Measurements from ENCODE around the gene ATP10B.

ATP10B gene

DNA sequence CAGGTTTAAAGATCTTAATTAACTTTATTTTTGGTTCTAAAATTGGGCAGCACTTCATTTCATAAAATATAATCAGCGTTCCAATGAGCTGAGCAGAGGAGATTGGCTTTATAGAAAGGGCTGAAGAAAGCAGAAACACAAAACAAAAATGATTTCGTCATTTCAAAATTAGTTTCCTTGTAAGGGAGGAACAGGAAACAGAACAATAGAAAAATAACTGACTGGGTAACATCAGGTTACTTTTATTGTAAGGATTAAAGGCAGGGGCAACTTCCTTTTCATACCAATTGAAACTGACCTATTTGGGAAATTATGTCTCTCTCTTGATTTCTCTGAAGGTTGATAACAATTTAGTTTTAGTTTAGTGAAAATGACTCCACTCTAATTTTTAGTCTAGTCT, 157.1 kb downstream of the ATP10B start:
- DNase-seq (ENCODE audit: extremely low read depth in 1 of 2, low read depth in 1 of 2) = no peak

DNA sequence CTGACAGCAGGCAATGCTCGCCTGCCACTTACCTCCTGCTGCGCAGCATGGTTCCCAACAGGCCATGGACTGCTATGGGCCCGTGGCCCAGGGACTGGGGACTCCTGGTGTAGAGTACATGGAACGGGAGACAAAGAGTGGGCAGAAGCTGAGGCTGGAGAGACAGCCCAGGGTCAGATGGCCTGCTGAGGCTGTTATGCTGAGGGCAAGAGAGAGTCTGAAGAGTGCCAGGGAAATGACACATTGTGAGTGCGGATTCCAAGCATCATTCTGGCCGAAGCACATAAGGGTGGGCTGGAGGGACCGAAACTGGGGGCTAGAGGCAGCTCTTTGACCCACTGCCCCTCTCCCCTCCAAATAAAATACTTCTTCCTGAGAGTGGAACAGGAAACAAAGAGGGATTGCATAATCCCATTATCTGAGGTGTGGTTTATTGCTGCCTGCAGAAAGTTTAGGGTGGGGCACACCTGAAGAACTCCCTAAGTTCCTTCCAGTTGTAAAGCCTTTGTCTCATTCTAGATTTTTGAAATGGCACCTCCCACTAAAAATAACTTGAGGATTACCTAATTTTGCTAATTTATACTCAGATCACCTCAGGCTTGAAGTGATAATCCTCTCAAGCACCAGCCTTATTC, 158.1 kb downstream of the ATP10B start:
- no peak for DNase-seq (ENCODE audit: extremely low read depth in 1 of 2, low read depth in 1 of 2)

DNA sequence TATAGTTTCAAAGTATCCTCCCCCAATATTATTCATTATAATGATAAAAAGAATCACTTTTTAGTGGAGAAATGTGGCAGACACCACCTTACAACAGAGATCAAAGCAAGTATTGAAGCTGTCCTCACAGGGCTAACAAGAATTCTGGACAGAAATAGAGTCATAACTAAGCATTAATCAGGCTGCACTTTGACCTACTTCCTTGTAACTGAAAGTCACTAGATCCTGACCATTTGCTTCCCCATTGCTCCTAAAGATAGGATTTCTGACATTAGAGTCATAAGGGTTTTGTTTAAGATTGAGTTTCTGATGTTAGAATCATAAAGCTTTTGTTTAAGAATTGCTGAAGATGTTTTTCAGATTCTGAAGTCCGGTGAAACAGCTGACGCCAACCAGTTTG, 159.7 kb downstream of the ATP10B start:
- DNase-seq (ENCODE audit: extremely low read depth in 1 of 2, low read depth in 1 of 2) = no peak

DNA sequence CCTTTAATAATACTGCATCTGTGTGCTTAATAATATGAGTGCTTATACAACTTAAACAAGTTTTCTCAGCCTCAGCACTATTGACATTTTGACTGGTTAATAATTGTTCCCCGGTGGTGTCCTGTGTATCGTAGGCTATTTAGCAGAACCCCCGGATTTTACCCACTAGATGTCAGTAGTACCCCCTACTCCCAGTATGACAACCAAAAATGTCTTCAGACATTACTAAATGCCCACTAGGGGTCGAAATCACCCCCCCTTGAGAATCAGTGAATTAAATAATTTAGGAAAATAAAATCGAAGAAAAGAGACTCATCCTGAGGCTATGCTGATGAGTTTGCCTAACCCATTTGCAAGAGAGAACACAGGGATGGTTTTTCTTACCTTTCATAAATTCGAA, 166.3 kb downstream of the ATP10B start:
- DNase-seq (ENCODE audit: extremely low read depth in 1 of 2, low read depth in 1 of 2) = no peak

DNA sequence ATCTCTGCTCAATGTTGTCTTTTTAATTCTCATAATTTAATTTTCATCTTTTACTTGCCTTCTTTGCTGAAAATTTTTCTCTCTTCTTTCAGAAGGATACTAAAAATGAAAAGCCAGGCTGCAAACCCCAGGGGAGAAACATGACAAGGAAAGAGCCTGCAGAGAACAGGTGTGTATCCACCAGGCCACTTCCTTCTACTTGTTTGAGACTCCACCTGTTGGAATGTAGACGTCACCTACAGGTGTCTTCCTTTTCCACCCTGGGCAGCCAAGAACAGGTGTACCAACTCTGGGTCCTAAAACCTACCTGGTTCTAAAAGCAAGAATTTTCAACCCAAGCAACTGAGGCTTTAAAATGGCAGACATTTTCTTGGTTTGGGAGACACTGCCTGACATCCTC, 166.8 kb downstream of the ATP10B start:
- DNase-seq (ENCODE audit: extremely low read depth in 1 of 2, low read depth in 1 of 2) = no peak

DNA sequence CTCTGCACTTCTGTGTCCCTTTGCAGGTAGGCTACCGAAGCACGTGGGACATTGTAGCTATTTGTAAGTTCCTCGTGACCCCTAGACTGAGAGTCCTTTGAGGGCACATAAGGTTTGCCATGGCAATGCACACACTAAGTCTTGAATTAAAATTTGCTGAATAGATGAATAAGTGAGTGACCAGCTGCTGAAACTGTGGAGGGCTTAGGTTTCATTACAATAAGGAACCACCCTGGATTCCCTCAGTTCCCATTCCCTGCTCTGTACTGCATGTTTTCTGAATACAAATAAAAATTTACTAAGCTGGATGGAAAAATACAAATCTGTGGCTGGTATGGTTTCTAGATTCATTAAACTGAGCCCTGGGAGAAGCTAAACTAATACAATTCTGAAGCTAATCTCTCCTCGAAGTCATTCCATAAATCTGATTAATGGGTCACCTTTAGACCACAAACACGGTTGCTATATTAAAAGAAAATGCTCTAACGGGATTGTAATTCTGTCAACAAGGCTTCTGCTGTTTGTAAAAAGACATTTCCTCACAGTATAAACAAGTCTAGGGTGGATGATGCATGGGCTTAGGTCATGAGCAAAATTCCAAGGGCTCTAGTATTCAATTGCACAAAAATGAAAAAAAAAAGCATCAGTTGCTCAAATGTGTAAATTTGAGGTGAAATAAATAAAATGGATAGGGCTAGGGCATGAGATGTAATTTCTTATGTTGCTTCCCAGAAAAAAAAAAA, 172.3 kb downstream of the ATP10B start:
- no peak for DNase-seq (ENCODE audit: extremely low read depth in 1 of 2, low read depth in 1 of 2)

DNA sequence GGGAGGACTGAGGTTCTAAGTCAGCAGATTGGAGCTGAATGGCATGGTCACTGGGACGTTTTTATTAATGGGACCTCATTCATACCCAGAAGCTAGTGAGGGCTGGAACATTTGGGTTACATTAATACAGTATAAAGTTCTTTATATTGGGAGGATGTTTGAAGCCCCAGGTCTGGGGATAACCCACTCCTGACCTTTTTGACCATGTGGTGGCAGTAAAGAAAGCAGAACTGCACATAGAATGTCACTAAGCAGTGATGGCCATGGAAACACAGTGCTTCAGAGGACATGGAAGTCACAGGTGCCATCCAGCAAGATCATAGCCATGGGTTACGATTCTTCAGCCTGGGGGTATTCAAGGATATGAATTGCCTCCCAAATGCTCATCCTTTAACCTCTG, 176.0 kb downstream of the ATP10B start:
- DNase-seq (ENCODE audit: extremely low read depth in 1 of 2, low read depth in 1 of 2) = no peak

DNA sequence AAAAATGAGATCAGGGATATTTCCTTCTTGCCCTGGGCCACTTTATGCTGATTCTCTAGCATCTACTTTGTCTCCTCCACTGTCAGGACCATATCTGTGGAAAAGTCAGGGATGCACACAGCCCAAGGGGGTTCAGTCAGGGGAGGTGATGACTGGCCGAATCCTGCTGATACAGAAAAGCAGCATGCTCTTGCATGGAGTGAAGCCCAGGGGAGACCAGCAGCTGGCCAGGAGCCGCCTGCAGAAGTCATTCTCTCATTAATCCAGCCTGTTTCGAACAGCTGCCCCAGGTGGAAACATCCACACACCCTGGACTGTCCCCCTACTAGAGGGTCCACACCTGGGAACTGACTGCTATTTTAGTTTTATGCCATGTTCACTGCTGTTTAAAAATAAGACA, 177.1 kb downstream of the ATP10B start:
- DNase-seq (ENCODE audit: extremely low read depth in 1 of 2, low read depth in 1 of 2) = no peak

DNA sequence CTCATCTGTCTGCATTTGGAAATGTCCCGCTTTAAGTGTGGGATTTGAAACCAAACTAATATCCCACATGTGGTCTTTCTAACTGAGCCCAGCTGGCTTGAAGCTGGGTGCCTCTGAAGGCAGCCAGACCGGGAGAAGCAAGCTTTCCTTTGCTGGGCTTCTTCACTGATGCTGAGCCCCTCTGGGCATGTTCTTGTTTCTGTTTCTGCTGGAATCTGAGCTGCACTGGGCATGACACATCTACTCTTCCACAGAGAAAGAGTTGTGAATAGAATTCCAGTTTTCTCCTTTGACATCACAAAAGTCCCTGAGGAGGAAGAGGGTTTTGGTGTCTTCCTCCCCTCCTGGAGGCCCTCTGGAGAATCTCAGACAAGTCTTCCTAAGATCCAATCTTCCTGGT, 179.5 kb downstream of the ATP10B start:
- no peak for DNase-seq (ENCODE audit: extremely low read depth in 1 of 2, low read depth in 1 of 2)

DNA sequence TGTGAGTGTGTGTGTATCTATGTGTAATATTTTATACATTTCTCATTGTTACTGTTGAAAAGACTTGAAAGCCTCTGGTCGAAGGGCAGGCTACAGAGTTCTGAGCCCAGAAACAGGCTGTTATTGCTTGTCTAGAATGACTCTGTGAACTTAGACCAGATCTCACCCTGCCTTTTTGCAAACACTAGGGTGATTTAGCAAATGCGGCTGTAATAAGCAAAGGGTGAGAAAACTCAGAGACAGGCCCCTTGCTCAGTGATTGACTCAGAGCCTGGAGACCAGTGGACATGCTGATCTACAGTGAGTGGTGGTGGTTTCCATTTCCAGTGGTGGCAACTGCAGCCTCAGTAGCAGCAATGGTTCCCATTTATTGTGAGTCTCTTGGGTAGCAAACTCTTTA, 183.7 kb downstream of the ATP10B start:
- DNase-seq (ENCODE audit: extremely low read depth in 1 of 2, low read depth in 1 of 2) = no peak

DNA sequence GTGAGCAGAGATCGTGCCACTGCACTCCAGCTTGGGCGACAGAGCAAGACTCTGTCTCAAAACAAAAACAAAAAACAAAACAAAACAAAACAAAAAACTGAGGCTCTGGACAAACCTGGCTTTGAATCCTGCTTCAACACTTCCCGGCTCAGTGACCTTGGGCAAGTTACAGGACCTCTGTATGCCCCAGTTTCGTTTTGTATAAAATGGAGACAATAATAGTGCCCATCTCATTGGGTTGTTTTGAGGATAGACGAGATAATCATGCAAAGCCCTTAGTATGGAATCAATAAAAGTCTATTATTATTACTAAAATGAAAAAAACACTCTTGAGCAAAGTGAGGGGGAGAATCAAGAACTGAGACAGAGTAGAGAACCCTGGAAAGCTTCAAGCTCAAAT, 184.9 kb downstream of the ATP10B start:
- no peak for DNase-seq (ENCODE audit: extremely low read depth in 1 of 2, low read depth in 1 of 2)

DNA sequence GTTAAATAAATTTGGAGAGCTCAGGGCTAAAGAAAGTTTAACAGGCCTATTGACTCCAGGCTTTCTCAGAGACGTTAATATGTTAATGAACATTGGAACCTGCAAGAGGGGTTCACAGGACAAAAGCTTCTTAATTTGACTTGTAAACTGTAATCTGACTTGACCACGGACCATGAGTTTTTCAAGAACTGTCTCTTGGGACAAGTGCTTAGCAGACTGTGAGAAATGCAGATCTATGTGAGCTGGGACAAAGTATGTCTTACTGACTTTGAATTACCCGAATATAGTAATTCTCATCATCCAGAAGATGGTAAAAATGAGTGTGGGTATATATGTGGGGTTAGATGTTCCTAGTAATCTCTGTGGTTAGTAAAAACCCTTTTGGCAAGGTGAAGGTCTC, 186.6 kb downstream of the ATP10B start:
- DNase-seq (ENCODE audit: extremely low read depth in 1 of 2, low read depth in 1 of 2) = no peak

DNA sequence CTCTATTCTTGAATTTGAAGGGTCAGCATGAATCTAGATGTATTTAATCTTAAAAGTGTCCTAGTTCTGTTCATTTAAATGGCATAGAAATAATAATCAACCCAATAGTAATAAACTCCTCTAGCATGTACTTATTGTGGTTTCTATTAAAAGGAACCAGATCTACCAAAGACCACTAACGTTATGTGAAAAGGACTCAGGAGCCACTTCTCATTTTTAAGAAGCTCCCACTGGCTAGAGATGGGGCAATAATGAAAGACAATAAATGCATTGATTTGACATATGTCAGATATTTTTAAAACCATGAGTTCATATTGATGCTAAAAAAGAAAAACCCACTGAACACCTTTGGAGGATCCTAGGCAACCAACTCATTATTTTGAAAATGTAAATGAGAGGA, 191.9 kb downstream of the ATP10B start:
- no peak for DNase-seq (ENCODE audit: extremely low read depth in 1 of 2, low read depth in 1 of 2)

DNA sequence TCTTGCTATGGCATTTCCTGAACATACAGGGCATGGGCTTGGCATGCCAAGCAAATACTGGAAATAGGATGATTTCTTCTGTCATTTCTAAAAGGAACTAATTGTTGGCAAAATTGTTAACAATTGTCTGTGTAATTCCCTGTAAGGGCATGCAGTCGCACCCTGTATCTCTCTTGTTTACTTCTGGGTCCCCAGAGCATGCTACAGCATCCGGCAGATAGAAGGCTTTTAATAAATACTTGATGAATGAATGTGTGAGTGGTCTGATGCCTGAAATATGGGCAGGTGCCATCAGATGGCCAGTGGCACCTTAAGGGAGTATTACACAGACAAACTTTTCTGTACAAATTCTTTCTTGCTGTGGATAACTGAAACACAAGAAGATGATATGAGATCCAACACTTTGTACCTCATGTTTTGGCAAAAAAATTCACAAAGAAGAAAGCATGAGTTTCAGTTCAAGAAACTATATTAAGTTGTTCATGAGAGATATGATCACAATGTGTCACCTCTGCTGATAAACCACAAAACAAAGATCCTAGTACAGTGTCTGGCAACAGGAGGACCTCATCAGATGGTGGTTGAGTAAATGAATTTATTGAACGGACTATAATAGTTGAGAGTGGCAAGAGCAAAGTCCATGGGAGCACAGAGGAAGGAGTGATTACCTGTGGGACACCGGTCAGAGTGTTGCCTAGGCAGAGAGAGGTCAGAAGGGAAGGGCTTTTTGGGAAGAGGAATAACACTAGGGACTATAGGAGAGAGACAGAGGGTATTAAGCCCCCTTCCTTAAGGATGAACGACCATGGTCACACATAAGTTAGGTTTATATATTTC, 194.2 kb downstream of the ATP10B start:
- DNase-seq (ENCODE audit: extremely low read depth in 1 of 2, low read depth in 1 of 2) = no peak

DNA sequence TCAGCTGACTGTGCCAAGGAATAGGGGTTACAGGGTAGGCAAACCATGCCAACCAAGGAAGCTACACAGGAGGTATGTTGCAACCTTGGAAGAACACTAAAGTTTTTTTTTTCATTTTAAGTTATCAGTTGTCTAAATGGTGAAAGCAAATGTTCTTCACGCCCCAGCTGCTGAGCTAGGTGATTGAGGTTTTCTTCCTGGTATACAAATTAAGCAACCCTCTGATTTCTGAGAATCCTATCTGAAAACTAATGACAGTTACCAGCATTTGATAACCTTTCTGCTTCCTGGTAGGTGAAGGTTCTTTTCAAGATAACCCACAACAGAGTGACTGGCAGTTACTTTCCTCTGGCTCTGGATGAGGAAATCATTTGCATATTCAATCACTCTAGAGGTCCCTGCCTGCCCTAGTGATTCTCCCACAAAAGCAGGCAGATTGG, 194.9 kb downstream of the ATP10B start:
- DNase-seq (ENCODE audit: extremely low read depth in 1 of 2, low read depth in 1 of 2) = no peak

DNA sequence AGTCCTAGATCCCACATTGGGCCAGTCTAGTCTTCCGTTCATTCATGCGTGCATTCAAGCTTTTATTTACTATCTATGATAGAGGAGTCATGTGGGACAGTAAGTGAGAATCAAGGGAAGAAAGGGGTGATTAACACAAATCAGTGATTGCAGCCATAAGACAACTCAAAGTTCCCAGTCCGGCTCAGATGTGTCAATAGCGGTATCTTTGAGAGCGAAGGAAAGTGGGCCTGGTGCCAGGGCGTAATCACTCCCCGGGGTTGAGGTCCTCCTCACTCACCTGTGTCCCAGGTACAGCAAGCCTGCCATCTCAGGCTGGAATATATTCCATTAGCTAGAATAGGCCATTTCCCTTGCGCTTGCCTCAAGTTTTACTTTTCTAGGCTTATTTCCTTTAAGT, 196.3 kb downstream of the ATP10B start:
- no peak for DNase-seq (ENCODE audit: extremely low read depth in 1 of 2, low read depth in 1 of 2)

DNA sequence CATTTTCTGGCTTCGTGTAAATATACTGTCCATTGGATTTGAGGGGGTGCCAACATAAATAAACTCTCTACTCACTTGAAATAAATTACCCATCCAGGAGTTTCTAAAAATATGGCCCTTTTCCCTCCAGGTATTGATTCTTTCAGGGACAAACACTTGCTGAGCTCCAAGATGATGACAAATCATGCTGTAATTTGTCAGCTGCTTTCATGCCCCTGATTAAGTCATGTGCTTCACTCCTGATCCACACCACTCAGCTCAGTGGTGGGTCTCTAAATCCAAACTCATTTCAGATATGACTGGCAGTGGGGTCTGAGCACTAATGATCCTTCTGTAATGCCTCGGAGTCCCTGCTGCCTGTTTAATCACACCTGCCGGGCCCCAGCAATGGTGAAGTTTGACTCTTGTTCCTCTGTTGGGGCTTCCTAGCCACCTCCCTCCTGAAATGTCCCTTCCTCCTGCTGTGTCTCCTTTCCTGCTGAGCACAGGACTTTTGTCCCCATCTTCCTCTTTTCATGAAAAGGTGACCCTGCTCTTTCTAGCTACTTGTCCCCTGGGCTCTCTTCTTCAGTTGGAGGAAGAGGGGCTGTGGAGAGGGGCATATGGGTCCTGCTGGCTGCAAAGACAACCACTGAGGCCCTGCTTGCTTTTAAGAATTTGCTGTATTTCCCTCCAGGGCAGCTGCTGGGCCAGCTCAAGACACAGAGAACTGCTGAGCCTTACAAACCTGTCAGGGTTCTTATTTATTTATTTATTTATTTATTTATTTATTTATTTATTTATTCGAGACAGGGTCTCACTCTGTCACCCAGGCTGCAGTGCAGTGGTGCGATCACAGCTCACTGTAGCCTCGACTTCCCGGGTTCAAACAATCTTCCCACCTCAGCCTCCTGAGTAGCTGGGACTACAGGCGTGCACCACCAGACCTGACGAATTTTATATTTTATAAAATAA, 200.0 kb downstream of the ATP10B start:
- no peak for DNase-seq (ENCODE audit: extremely low read depth in 1 of 2, low read depth in 1 of 2)

DNA sequence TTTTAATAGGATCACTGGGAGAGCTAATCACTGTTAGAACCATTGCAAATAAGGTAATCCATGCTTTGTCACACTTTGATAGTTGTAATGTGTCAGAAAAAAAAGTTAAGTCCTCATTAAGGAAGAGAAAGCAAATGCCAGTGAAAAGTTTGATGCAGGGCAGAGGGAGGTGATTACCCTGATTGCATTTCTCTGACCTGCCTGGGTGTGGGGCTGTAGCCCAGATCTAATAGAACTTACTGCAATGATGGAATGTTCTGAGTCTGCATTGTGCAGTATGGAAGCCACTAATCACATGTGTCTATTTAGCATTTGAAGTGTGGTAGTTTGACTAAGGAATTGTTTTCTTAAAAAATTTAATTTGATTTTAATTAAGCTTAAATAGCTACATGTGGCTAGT, 202.7 kb downstream of the ATP10B start:
- no peak for DNase-seq (ENCODE audit: extremely low read depth in 1 of 2, low read depth in 1 of 2)

DNA sequence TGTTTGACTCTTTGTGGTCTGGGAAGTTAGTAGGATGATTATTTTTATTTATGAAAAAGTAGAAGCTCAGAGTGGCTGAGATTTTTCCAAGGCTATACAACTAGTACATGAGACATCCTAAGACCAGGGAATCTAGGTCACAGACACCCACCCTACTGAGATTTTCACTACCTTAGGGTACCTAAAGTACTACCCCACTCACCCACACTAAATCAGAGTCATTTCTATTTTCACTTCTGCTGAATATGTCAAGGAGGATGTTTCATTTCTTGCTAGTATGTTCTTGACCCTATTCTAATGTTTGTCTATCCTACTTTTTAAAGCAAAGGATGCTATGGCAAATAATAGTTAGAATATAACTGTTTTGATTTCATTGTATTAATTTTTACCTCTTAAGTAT, 206.0 kb downstream of the ATP10B start:
- no peak for DNase-seq (ENCODE audit: extremely low read depth in 1 of 2, low read depth in 1 of 2)

DNA sequence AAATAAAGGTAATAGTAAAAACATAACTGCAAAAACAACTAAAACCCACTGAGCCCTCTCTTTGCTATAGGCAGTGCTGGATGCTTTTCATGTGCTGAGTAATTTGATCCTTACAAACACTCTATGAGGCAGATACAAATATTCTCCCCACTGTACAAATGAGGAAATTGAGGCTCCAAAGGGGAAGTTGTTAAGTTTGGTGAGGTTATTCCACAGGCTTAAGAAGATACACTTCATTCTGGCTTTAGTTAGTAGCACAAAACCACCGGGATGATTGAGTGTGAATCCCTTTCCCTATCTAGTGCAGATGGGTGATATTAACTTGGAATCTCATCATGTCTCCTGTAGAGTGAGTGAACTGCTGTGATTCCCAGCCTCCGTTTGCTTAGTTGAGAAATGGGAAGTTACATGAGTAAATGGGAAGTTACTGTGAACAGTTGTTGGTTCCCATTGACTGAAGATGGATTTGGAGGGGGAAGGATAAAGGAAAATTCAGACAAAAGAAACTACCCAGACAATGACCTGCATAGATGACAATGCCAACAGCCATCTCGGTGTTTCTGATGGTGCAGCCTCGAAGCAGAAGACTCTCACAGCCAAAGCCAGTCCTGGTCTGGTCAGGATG, 208.3 kb downstream of the ATP10B start:
- DNase-seq (ENCODE audit: extremely low read depth in 1 of 2, low read depth in 1 of 2) = no peak
